GM12878 (cell line): ENCODE results near the gene IBA57. TPM values are rescaled to one million over a fixed set of nuclear protein-coding genes. Genes with fewer than 3 reads are reported as not detected.
A peak's percentile ranks its signal among the peaks of the same experiment; 100 is the strongest.

Experiments used
- ATAC-seq: fragments of 200-7000 bp; cut with Tn5 transposase; 3 replicates; pipeline ENCODE4 v1.9.1; 2020; ENCODE audit warnings: mild to moderate bottlenecking, moderate library complexity
- BruUV-seq: library from RNA; stranded (reverse); fragments of 400-500 nt; replicated peaks from 2 replicates; lab custom pipeline; 2021; lab: Mats Ljungman, UMichigan
- CTCF ChIA-PET: fragments of 300-600 bp; sonication (Branson Sonifier 250); formaldehyde crosslinking; extraction: SDS; loops from one replicate; lab custom pipeline; 2021; ENCODE audit warnings: inconsistent platforms; lab: Yijun Ruan, JAX
- POLR2A ChIA-PET: fragments of 350-600 bp; formaldehyde crosslinking; extraction: SDS; loops from one replicate; lab custom pipeline; 2021; ENCODE audit warnings: inconsistent platforms; lab: Charles Lee
- RAD21 ChIA-PET: fragments of 300-600 bp; sonication (Branson Sonifier 250); formaldehyde crosslinking; loops from one replicate; lab custom pipeline; 2023; ENCODE audit warnings: antibody characterized with exemption; ENCODE audit not compliant: unreplicated experiment; lab: Charles Lee
- SMC1A ChIA-PET: fragments of 300-600 bp; sonication (Branson Sonifier 250); formaldehyde crosslinking; loops from one replicate; lab custom pipeline; 2023; ENCODE audit not compliant: unreplicated experiment, uncharacterized antibody; lab: Charles Lee
- DNase-seq: peaks from one replicate; pipeline ENCODE4 v3.0.0-alpha.2; 2011; ENCODE audit warnings: low read depth, low spot score
- FAIRE-seq: peaks from 3 replicates; lab custom pipeline; 2011; peaks lifted over from hg19 to GRCh38; lab: Jason Lieb, UNC
- H2AFZ ChIP-seq: 2 replicates; pipeline ENCODE4 v1.6.0; 2011; ENCODE audit warnings: low read depth, low read length, control low read depth; ENCODE audit not compliant: control insufficient read depth
- H3K27ac ChIP-seq: 2 replicates; pipeline ENCODE4 v1.5.1; 2011; ENCODE audit warnings: control low read depth; ENCODE audit not compliant: control insufficient read depth, insufficient read depth
- H3K27me3 ChIP-seq, 2 experiments: replicated peaks in 1 of 2; 2 replicates each; pipeline versions ENCODE4 v1.6.0 to v1.6.1; 2011; ENCODE audit warnings: low read length in 1 of 2; ENCODE audit not compliant: control insufficient read depth in 2 of 2, insufficient read depth in 2 of 2
- H3K36me3 ChIP-seq, 2 experiments: 2 replicates each; pipeline ENCODE4 v1.5.1; 2011; ENCODE audit warnings: low read length in 1 of 2; ENCODE audit not compliant: control insufficient read depth in 2 of 2, insufficient read depth in 2 of 2
- H3K4me1 ChIP-seq: 2 replicates; pipeline ENCODE4 v1.6.1; 2011; ENCODE audit warnings: mild to moderate bottlenecking, low read length, moderate library complexity, mixed read lengths; ENCODE audit not compliant: control insufficient read depth, insufficient read depth
- H3K4me2 ChIP-seq: 2 replicates; pipeline ENCODE4 v1.6.0; 2011; ENCODE audit warnings: control low read depth; ENCODE audit not compliant: control insufficient read depth, insufficient read depth
- H3K4me3 ChIP-seq: fragments of 200-600 bp; sonication (generic); 2 replicates; pipeline ENCODE4 v1.5.1; 2016
- H3K79me2 ChIP-seq: 2 replicates; pipeline ENCODE4 v1.6.0; 2011; ENCODE audit warnings: low read length; ENCODE audit not compliant: control insufficient read depth, insufficient read depth
- H3K9ac ChIP-seq: 2 replicates; pipeline ENCODE4 v1.8.0; 2011; ENCODE audit warnings: low read length, control low read depth, mixed read lengths; ENCODE audit not compliant: control insufficient read depth, insufficient read depth
- H3K9me3 ChIP-seq: replicated peaks from 3 replicates; pipeline ENCODE4 v1.5.1; 2011; ENCODE audit warnings: mild to moderate bottlenecking, low read length; ENCODE audit not compliant: control insufficient read depth, insufficient read depth
- H4K20me1 ChIP-seq: 2 replicates; pipeline ENCODE4 v1.6.0; 2011; ENCODE audit not compliant: control insufficient read depth, insufficient read depth
- BRCA1 ChIP-seq: IDR thresholded peaks from 2 replicates; pipeline ENCODE4 v1.6.1; 2011; ENCODE audit warnings: low read depth, low read length, improper control_type of control experiment
- HDGF ChIP-seq: fragments of 450-650 bp; IDR thresholded peaks from 2 replicates; pipeline ENCODE4 v1.6.1; 2016; ENCODE audit warnings: antibody characterized with exemption
- IKZF2 ChIP-seq, 2 experiments: fragments of 450-650 bp; IDR thresholded peaks; 2 replicates each; pipeline ENCODE4 v1.6.1; 2017; ENCODE audit warnings: mild to moderate bottlenecking in 2 of 2, moderate library complexity in 2 of 2
- NBN ChIP-seq: fragments of 450-650 bp; IDR thresholded peaks from 2 replicates; pipeline ENCODE4 v1.6.1; 2016
- NR2F1 ChIP-seq: fragments of 450-650 bp; conservative IDR thresholded peaks from 2 replicates; pipeline ENCODE4 v1.6.1; 2017; ENCODE audit warnings: mild to moderate bottlenecking
- POLR2AphosphoS5 ChIP-seq: IDR thresholded peaks from 2 replicates; pipeline ENCODE4 v1.6.1; 2011; ENCODE audit warnings: mild to moderate bottlenecking, low read length, inconsistent platforms
- POU2F2 ChIP-seq: IDR thresholded peaks from 3 replicates; pipeline ENCODE4 v1.6.1; 2011; ENCODE audit warnings: low read depth, mild to moderate bottlenecking, low read length, borderline replicate concordance
- SPI1 ChIP-seq: IDR thresholded peaks from 2 replicates; pipeline ENCODE4 v1.6.1; 2011; ENCODE audit warnings: low read depth, mild to moderate bottlenecking, low read length, moderate library complexity, borderline replicate concordance; ENCODE audit not compliant: insufficient read depth
- ZNF24 ChIP-seq: fragments of 450-650 bp; IDR thresholded peaks from 2 replicates; pipeline ENCODE4 v1.6.1; 2017; ENCODE audit warnings: antibody characterized with exemption, mild to moderate bottlenecking
- WGBS: methylation state at CpG from one replicate; pipeline ENCODE4 v1.1.6; 2016; ENCODE audit warnings: low lambda C conversion rate; ENCODE audit not compliant: insufficient replicate concordance, insufficient coverage; ENCODE audit errors: missing lambda C conversion rate; 5-methylcytosine and 5-hydroxymethylcytosine counted together
- in situ Hi-C: fragments of 300-500 bp; cut with MboI; formaldehyde crosslinking; loops from 9 replicates; pipeline ENCODE4 v1.14.3; 2018; ENCODE audit warnings: mixed read lengths
- intact Hi-C: fragments of 100-400 bp; cut with micrococcal nuclease; formaldehyde crosslinking; loops from one replicate; pipeline ENCODE4 v1.14.2; 2022; ENCODE audit not compliant: unreplicated experiment
- polyA plus RNA-seq, 11 experiments: library from polyadenylated mRNA; depleted of rRNA in 4 of 11; unstranded in 6 of 11; stranded (reverse) in 5 of 11; fragments of >200 nt; fragmentation: Nextera tagmentation in 4 of 11; fragmentation: Illumina TruSeq in 1 of 11; extraction: Ambion mirVana in 4 of 11; extraction: Trizol in 1 of 11; gene quantifications; 1 replicate in 1 of 11; 2 replicates in 10 of 11; pipeline versions ENCODE4 v1.2.1 to v1.2.3, GENCODE V29; 2011 to 2016; ENCODE audit warnings: inconsistent platforms in 2 of 11, missing spikeins in 2 of 11, low read depth in 1 of 11
- total RNA-seq, 4 experiments: library from RNA; depleted of rRNA in 3 of 4; stranded (reverse); fragments of >200 nt in 3 of 4; fragmentation: Illumina TruSeq in 1 of 4; extraction: Trizol in 1 of 4; gene quantifications; 2 replicates each; pipeline versions ENCODE4 v1.2.1 to v1.2.3, GENCODE V29; 2013 to 2021
- TF ChIP-seq, protein P1 (sequence below): fragments of 450-650 bp; formaldehyde crosslinking; IDR thresholded peaks from 2 replicates; pipeline ENCODE4 v1.4.0; 2022; ENCODE audit warnings: mild to moderate bottlenecking, moderate library complexity
- TF ChIP-seq, protein P2 (sequence below): fragments of 450-650 bp; IDR thresholded peaks from 2 replicates; pipeline ENCODE4 v1.6.1; 2016; ENCODE audit warnings: mild to moderate bottlenecking

IBA57 gene
- total and polyA plus RNA-seq, 10 of the 15 experiments (the other 5 are each of a cell fraction or from before 2014, with no cell fraction given), result 0.51 to 8.6 (median 3.7) TPM

DNA sequence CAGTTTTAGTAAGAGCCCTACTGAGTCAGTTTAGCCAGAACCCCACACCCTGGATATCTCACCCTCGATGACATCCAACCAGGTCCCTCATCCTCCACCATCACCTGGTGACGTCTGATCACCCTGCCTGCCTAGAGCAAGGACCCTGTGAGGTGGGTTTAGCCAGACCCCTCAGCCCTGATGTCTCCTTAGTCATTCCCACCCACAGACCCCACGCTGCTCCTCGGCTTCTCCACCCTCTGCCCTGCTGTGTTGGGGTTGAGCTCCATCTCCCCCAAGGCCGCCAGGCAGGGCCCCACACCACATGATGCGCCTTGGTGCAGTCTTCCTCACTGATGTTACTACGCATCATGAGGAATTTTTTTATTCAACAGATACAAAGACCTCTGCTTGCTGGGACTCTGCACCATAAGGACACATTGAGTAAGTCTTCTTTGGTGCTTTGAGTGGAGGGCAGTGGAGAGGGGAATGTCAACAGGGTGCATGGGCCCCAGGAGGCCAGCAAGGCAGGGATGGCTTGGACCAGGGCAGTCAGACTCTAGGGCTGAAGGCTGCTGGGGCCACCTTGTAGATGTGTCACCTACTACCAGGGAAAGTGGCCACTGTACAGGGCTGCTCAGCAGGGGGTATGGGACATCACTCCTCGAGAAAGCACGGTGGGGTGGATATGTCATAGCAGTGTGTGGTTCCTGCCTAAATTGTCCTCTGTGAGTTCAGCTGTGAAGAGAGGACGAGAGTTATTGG, 1.7 kb upstream of the IBA57 start (continued):
- TF ChIP-seq, protein P1, sequence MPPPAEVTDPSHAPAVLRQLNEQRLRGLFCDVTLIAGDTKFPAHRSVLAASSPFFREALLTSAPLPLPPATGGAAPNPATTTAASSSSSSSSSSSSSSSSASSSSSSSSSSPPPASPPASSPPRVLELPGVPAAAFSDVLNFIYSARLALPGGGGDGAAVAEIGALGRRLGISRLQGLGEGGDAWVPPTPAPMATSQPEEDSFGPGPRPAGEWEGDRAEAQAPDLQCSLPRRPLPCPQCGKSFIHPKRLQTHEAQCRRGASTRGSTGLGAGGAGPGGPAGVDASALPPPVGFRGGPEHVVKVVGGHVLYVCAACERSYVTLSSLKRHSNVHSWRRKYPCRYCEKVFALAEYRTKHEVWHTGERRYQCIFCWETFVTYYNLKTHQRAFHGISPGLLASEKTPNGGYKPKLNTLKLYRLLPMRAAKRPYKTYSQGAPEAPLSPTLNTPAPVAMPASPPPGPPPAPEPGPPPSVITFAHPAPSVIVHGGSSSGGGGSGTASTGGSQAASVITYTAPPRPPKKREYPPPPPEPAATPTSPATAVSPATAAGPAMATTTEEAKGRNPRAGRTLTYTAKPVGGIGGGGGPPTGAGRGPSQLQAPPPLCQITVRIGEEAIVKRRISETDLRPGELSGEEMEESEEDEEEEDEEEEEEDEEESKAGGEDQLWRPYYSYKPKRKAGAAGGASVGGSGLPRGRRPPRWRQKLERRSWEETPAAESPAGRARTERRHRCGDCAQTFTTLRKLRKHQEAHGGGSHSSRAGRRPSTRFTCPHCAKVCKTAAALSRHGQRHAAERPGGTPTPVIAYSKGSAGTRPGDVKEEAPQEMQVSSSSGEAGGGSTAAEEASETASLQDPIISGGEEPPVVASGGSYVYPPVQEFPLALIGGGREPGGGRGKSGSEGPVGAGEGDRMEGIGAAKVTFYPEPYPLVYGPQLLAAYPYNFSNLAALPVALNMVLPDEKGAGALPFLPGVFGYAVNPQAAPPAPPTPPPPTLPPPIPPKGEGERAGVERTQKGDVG (CRISPR knock-in tag), result no peak
- TF ChIP-seq BRCA1 (no peak), HDGF (no peak)

DNA sequence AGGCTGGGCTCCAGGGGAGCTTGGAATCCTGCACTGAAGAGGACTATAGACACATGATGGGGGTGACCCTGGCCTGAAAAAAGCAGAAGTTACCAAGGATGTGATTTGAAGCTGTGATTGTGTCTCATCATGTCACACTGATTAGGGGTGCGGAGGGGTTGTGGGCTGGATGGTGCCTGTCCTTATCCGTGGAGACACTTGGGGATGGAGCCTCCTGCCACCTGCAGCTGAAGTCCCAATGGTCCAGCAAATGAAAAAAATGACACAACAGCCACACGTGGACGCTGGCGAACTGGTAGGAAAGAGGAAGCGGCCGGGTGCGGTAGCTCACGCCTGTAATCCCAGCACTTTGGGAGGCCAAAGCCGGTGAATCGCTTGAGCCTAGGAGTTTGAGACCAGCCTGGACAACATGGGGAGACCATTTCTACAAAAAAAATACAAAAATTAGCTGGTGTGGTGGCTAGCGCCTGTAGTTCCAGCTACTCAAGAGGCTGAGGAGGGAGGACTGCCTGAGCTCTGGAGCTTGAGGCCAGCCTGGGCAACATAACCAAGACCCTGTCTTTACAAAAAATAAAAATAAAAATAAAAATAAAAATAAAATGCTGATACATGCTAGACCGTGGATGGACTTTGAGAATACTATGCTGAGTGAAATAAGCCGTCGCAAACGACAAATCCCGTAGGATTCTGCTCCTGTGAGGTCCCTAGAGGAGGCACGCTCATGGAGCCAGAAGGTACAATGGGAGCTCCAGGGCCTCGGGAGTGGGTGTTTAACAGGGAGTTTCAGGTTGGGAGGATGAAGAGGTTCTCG, 838 bp upstream of the IBA57 start:
- ATAC-seq, result no peak; the same call in 2 of the 3 replicates
- Histone ChIP-seq H3K27me3 (no peaks in the 10 kb centered on the region), H4K20me1 (no peaks in the 10 kb centered on the region), H3K4me1 (peaks cover 7% of the 10 kb centered on the region), H3K79me2 (peaks cover 4% of the 10 kb centered on the region), H3K4me3 (peak overlapping the region; percentile 90; the same call in 1 of the 2 replicates), H3K9ac (peak overlapping the region; percentile 81), H3K36me3 (no peaks in the 10 kb centered on the region), H3K9me3 (no peaks in the 10 kb centered on the region), H3K27ac (peak overlapping the region; percentile 82), H2AFZ (peak overlapping the region; percentile 95), H3K4me2 (peak overlapping the region; percentile 90)
- ChIA-PET RAD21 (interaction anchor here (1.3 to 4.6 kb wide), 4 partner anchors 25 to 166 kb away, joined by 8 to 34 read pairs (median 20); partner anchors contain the start of gene GUK1), CTCF (interaction anchor here (0.6 to 5.2 kb wide), 16 partner anchors 15 to 402 kb away, joined by 3 to 54 read pairs (median 4); partner anchors contain the start of genes ARF1 and GUK1), SMC1A (interaction anchor here (0.6 to 3.0 kb wide), 7 partner anchors 11 to 1317 kb away, joined by 3 to 32 read pairs (median 3); partner anchors contain the start of gene GUK1), POLR2A (interaction anchor here (1.0 to 3.8 kb wide), 4 partner anchors 21 to 82 kb away, joined by 3 to 43 read pairs (median 4); partner anchors contain the start of genes ARF1, C1orf35 and GUK1)
- intact Hi-C loops, result loop anchor here (1.0 to 2.0 kb wide), 2 partner anchors 24 to 82 kb away; partner anchors contain the start of genes ARF1 and GUK1
- WGBS, result 48% methylated on average over 20 of the region's 20 CpGs
- no peak for DNase-seq
- FAIRE-seq, result no peak
- in situ Hi-C loops, result no loop called here
- BruUV-seq, result TSS peak; percentile 94
- TF ChIP-seq NR2F1 (no peak), NBN (0 out of 2 replicates have a peak, but pooled peaks have one; percentile 47), IKZF2 (IDR thresholded peaks at IDR 0.05) (peak; percentile 28 to 57; a peak in 3 of 4 replicates), POLR2AphosphoS5 (no peak), SPI1 (peak; percentile 10; the same call in 1 of the 2 replicates), ZNF24 (no peak), POU2F2 (no peak)
- TF ChIP-seq, protein P1 (CRISPR knock-in tag), result no peak
- TF ChIP-seq, protein P2, sequence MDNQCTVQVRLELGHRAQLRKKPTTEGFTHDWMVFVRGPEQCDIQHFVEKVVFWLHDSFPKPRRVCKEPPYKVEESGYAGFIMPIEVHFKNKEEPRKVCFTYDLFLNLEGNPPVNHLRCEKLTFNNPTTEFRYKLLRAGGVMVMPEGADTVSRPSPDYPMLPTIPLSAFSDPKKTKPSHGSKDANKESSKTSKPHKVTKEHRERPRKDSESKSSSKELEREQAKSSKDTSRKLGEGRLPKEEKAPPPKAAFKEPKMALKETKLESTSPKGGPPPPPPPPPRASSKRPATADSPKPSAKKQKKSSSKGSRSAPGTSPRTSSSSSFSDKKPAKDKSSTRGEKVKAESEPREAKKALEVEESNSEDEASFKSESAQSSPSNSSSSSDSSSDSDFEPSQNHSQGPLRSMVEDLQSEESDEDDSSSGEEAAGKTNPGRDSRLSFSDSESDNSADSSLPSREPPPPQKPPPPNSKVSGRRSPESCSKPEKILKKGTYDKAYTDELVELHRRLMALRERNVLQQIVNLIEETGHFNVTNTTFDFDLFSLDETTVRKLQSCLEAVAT, result 0 out of 2 replicates have a peak, but pooled peaks have one; percentile 60
